ENCODE data around the gene TAF4. TPM values are rescaled to one million over a fixed set of nuclear protein-coding genes. Genes with fewer than 3 reads are reported as not detected.

Gene TAF4
- total RNA-seq, 2 donors from 2014 or later = 10.4 to 11.0 TPM

DNA sequence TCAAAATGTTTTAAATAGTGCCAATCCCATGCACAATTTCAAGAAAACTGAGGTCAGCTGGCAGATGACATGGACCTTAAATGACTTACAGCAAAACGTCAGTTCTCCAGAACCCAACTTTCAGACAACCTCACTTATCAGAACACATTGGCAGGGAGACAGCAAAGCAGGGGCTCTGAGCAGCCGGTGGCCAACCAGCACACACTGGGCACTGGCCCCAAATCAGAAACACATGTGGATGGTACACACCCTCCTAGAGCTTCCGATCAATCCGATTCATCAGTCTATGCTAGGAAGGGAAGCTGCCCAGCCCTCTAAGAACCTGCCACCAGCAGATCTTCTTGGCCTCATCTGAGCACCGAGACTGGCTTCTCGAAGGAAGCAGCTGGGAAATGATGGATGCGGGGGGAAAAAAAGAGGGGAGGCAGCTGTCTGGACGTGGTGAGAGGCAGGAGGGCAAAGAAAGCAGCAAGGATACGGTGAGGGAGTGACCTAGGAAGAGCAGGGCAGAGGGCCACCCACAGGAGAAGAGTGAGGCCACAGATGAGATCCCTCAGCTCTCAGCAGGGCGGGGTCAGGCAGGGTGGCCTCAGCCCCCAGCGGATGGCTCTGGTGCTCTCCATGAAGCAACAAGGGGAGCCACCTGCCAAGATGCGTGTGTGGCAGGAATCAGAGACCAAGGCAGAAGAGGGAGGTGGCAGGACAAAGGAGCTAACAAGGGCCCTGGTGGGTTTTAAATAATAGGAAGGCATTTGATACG, 32.9 kb downstream of the TAF4 start:
- no peak for DNase-seq (ENCODE audit: low spot score)
- no peaks in the 10 kb centered on the region for H3K36me3 ChIP-seq
- H3K27ac ChIP-seq = no peak overlapping the region
- H3K9me3 ChIP-seq = no peaks in the 10 kb centered on the region
- TF ChIP-seq CTCF (IDR thresholded peaks at IDR 0.05) = no peak
- H3K4me3 ChIP-seq = no peak overlapping the region
- ATAC-seq (ENCODE audit: insufficient number of reproducible peaks, low FRiP score, low read depth) = no peak
- no peaks in the 10 kb centered on the region for H3K27me3 ChIP-seq (replicated peaks; ENCODE audit: insufficient read depth)
- H3K4me1 ChIP-seq (ENCODE audit: control insufficient read depth in 1 of 2, low read depth in 2 of 2) = peaks cover 4 to 15% of the 10 kb centered on the region in 2 donors

DNA sequence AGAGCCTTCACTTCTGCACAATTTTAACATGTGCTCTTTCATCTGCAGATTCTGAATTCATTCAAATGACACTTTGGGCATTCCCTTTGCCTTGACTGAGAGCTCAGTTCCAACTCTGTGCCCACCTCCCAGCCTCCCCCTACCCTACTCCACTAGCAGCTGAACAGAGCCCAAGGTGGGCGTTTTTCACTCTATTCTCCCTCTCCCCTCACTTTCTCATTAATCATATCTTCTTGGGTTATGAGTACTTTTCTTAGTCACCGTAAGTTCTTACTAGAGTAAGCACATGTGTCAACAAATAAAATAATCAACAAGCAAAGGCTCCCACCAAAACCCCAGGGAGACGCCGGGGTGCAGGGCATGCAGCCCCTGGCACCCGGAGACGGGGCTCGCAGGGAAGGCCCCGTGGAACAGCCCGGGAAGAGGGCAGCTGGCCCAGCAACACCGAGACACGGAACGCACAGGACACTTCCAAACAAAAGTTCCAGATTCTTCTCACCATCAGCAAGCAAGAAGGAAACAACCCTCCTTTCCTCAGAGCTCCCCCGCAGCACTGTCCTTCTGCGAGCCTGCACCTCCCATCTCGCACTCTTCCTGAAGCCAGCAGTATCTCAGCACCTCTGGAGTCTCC, 34.1 kb downstream of the TAF4 start:
- H3K27me3 ChIP-seq (replicated peaks; ENCODE audit: insufficient read depth) = no peaks in the 10 kb centered on the region
- H3K27ac ChIP-seq = no peak overlapping the region
- TF ChIP-seq CTCF (IDR thresholded peaks at IDR 0.05) = no peak
- no peak for ATAC-seq (ENCODE audit: insufficient number of reproducible peaks, low FRiP score, low read depth)
- H3K4me1 ChIP-seq (ENCODE audit: control insufficient read depth in 1 of 2, low read depth in 2 of 2) = peaks cover 4 to 24% of the 10 kb centered on the region in 2 donors
- DNase-seq (ENCODE audit: low spot score) = no peak
- no peaks in the 10 kb centered on the region for H3K36me3 ChIP-seq
- H3K4me3 ChIP-seq = no peak overlapping the region
- no peaks in the 10 kb centered on the region for H3K9me3 ChIP-seq

- Histone ChIP-seq H3K9me3 (no peaks in the 10 kb centered on the region), H3K27ac (no peak overlapping the region), H3K4me3 (no peak overlapping the region), H3K4me1 (ENCODE audit: control insufficient read depth in 1 of 2, low read depth in 2 of 2) (peaks cover 8 to 30% of the 10 kb centered on the region in 2 donors), H3K36me3 (no peaks in the 10 kb centered on the region), H3K27me3 (replicated peaks; ENCODE audit: insufficient read depth) (no peaks in the 10 kb centered on the region)
- ATAC-seq (ENCODE audit: insufficient number of reproducible peaks, low FRiP score, low read depth) (no peak), DNase-seq (ENCODE audit: low spot score) (no peak)
- no peak for TF ChIP-seq CTCF (IDR thresholded peaks at IDR 0.05)
These were observed 34.7 kb downstream of the TAF4 start for GRCh38 chr20:62030834-62031434.

GRCh38 chr20:62030357-62030756, 35.3 kb downstream of the TAF4 start:
- Histone ChIP-seq H3K27me3 (replicated peaks; ENCODE audit: insufficient read depth) (no peaks in the 10 kb centered on the region), H3K36me3 (no peaks in the 10 kb centered on the region), H3K9me3 (no peaks in the 10 kb centered on the region), H3K4me3 (no peak overlapping the region), H3K27ac (no peak overlapping the region), H3K4me1 (ENCODE audit: control insufficient read depth in 1 of 2, low read depth in 2 of 2) (peaks cover 8 to 34% of the 10 kb centered on the region in 2 donors)
- TF ChIP-seq CTCF (IDR thresholded peaks at IDR 0.05) = no peak
- ATAC-seq (ENCODE audit: insufficient number of reproducible peaks, low FRiP score, low read depth) = no peak
- no peak for DNase-seq (ENCODE audit: low spot score)

DNA sequence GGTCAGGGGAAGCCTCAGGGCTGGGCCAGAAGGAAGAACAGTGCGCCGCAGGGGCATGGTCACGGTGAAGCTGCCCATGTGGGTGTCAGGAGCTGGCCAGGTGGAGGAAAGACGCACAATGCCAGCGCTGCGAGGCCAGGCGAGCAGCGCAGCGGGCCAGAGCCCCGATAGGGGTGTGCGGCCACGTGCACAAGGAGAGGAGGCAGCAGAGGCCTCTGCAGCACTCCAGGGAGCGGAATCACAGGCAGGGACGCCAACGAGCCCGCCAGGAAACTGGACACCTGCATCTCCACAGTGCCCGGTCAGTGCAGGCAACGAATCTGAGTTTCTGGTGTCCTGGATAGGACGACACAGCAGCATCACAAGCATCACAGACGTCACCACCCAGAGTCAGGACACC, 35.7 kb downstream of the TAF4 start:
- no peak overlapping the region for H3K27ac ChIP-seq
- H3K4me3 ChIP-seq = no peak overlapping the region
- no peak for DNase-seq (ENCODE audit: low spot score)
- TF ChIP-seq CTCF (IDR thresholded peaks at IDR 0.05) = no peak
- no peaks in the 10 kb centered on the region for H3K27me3 ChIP-seq (replicated peaks; ENCODE audit: insufficient read depth)
- no peaks in the 10 kb centered on the region for H3K9me3 ChIP-seq
- H3K4me1 ChIP-seq (ENCODE audit: control insufficient read depth in 1 of 2, low read depth in 2 of 2) = peaks cover 8 to 34% of the 10 kb centered on the region in 2 donors
- no peak for ATAC-seq (ENCODE audit: insufficient number of reproducible peaks, low FRiP score, low read depth)
- H3K36me3 ChIP-seq = no peaks in the 10 kb centered on the region
